NK-92 treated with Interleukin-12 subunit alpha and Interleukin-12 subunit beta, amount 100 ng/mL, for 24 hours (cell line): ENCODE measurements around the gene KARS1.

Source experiments
- DNase-seq: peaks from one replicate; lab custom pipeline; 2025; lab: John Stamatoyannopoulos, UW

KARS1 gene

GRCh38 chr16:75579281-75579834 is 68.1 kb downstream of the KARS1 start:
- no peak for DNase-seq

GRCh38 chr16:75578725-75579124 is 68.7 kb downstream of the KARS1 start:
- no peak for DNase-seq

GRCh38 chr16:75578212-75578611 is 69.3 kb downstream of the KARS1 start:
- DNase-seq = no peak
